ENCODE measurements around the gene ALK.
"Not testable (repeated sequence)": the region's sequence is repeated elsewhere in the genome, so short reads cannot be mapped to it uniquely, and the experiment has no call there.

ALK gene

GRCh38 chr2:29753671-29754444, 167.5 kb downstream of the ALK start:
- Histone ChIP-seq H3K4me2 (ENCODE audit: low read length) (no peak overlapping the region), H3K27me3 (ENCODE audit: insufficient read depth, low read length) (no peaks in the 10 kb centered on the region), H3K4me3 (ENCODE audit: low read depth, low read length, poor library complexity, severe bottlenecking) (no peak overlapping the region), H3K27ac (ENCODE audit: low read depth, low read length, poor library complexity, severe bottlenecking) (no peak overlapping the region), H4K20me1 (ENCODE audit: insufficient read depth, low read length) (no peaks in the 10 kb centered on the region), H3K79me2 (ENCODE audit: insufficient read depth, low read length) (no peaks in the 10 kb centered on the region), H3F3A (ENCODE audit: insufficient read depth, low read length) (no peaks in the 10 kb centered on the region), H3K9ac (ENCODE audit: low read length) (no peak overlapping the region), H3K36me3 (ENCODE audit: insufficient read depth, low read length) (no peaks in the 10 kb centered on the region), H3K4me1 (ENCODE audit: insufficient read depth, low read length, severe bottlenecking) (no peaks in the 10 kb centered on the region), H2AFZ (ENCODE audit: low read length) (no peak overlapping the region), H3K9me3 (ENCODE audit: low read length) (no peaks in the 10 kb centered on the region), H3K9me2 (ENCODE audit: low read depth, low read length) (no peaks in the 10 kb centered on the region)
- TF ChIP-seq CTCF (IDR thresholded peaks at IDR 0.05; ENCODE audit: low read length): no peak
- TF ChIP-seq EZH2 (IDR thresholded peaks at IDR 0.05; ENCODE audit: borderline replicate concordance, low read length): no peak

- Histone ChIP-seq H3K4me2 (ENCODE audit: low read length) (no peak overlapping the region), H3K27ac (ENCODE audit: low read depth, low read length, poor library complexity, severe bottlenecking) (no peak overlapping the region), H3K9ac (ENCODE audit: low read length) (no peak overlapping the region), H3K79me2 (ENCODE audit: insufficient read depth, low read length) (no peaks in the 10 kb centered on the region), H3K27me3 (ENCODE audit: insufficient read depth, low read length) (no peaks in the 10 kb centered on the region), H4K20me1 (ENCODE audit: insufficient read depth, low read length) (no peaks in the 10 kb centered on the region), H3K4me1 (ENCODE audit: insufficient read depth, low read length, severe bottlenecking) (no peaks in the 10 kb centered on the region), H3F3A (ENCODE audit: insufficient read depth, low read length) (no peaks in the 10 kb centered on the region), H3K9me3 (ENCODE audit: low read length) (no peaks in the 10 kb centered on the region), H3K4me3 (ENCODE audit: low read depth, low read length, poor library complexity, severe bottlenecking) (no peak overlapping the region), H3K9me2 (ENCODE audit: low read depth, low read length) (no peaks in the 10 kb centered on the region), H3K36me3 (ENCODE audit: insufficient read depth, low read length) (no peaks in the 10 kb centered on the region), H2AFZ (ENCODE audit: low read length) (no peak overlapping the region)
- no peak for TF ChIP-seq EZH2 (IDR thresholded peaks at IDR 0.05; ENCODE audit: borderline replicate concordance, low read length)
- no peak for TF ChIP-seq CTCF (IDR thresholded peaks at IDR 0.05; ENCODE audit: low read length)
Observed at GRCh38 chr2:29751390-29751789, 170.0 kb downstream of the ALK start.

GRCh38 chr2:29750463-29750862, 170.9 kb downstream of the ALK start:
- not testable (repeated sequence) for H4K20me1 ChIP-seq (ENCODE audit: insufficient read depth, low read length)

GRCh38 chr2:29749843-29750242, 171.5 kb downstream of the ALK start:
- no peak overlapping the region for H3K4me2 ChIP-seq (ENCODE audit: low read length)
- H3K9ac ChIP-seq (ENCODE audit: low read length): no peak overlapping the region
- H3K9me3 ChIP-seq (ENCODE audit: low read length): no peaks in the 10 kb centered on the region
- H3K4me1 ChIP-seq (ENCODE audit: insufficient read depth, low read length, severe bottlenecking): no peaks in the 10 kb centered on the region
- no peaks in the 10 kb centered on the region for H3K36me3 ChIP-seq (ENCODE audit: insufficient read depth, low read length)
- TF ChIP-seq EZH2 (IDR thresholded peaks at IDR 0.05; ENCODE audit: borderline replicate concordance, low read length) (no peak), CTCF (IDR thresholded peaks at IDR 0.05; ENCODE audit: low read length) (no peak)
- H2AFZ ChIP-seq (ENCODE audit: low read length): no peak overlapping the region
- no peak overlapping the region for H3K27ac ChIP-seq (ENCODE audit: low read depth, low read length, poor library complexity, severe bottlenecking)
- no peaks in the 10 kb centered on the region for H3K79me2 ChIP-seq (ENCODE audit: insufficient read depth, low read length)
- H3K9me2 ChIP-seq (ENCODE audit: low read depth, low read length): no peaks in the 10 kb centered on the region
- H3K4me3 ChIP-seq (ENCODE audit: low read depth, low read length, poor library complexity, severe bottlenecking): no peak overlapping the region
- no peaks in the 10 kb centered on the region for H3F3A ChIP-seq (ENCODE audit: insufficient read depth, low read length)
- H3K27me3 ChIP-seq (ENCODE audit: insufficient read depth, low read length): no peaks in the 10 kb centered on the region
- H4K20me1 ChIP-seq (ENCODE audit: insufficient read depth, low read length): no peaks in the 10 kb centered on the region

More at GRCh38 chr2:29750463-29750862, 170.9 kb downstream of the ALK start:
- not testable (repeated sequence) for H3K27ac ChIP-seq (ENCODE audit: low read depth, low read length, poor library complexity, severe bottlenecking); H3K4me1 ChIP-seq (ENCODE audit: insufficient read depth, low read length, severe bottlenecking); H3K27me3 ChIP-seq (ENCODE audit: insufficient read depth, low read length); H3K79me2 ChIP-seq (ENCODE audit: insufficient read depth, low read length); H3K36me3 ChIP-seq (ENCODE audit: insufficient read depth, low read length); H2AFZ ChIP-seq (ENCODE audit: low read length); H3K4me2 ChIP-seq (ENCODE audit: low read length); H3K9ac ChIP-seq (ENCODE audit: low read length); H3K9me3 ChIP-seq (ENCODE audit: low read length); H3K9me2 ChIP-seq (ENCODE audit: low read depth, low read length); H3K4me3 ChIP-seq (ENCODE audit: low read depth, low read length, poor library complexity, severe bottlenecking); H3F3A ChIP-seq (ENCODE audit: insufficient read depth, low read length)
